Embryonic facial prominence (tissue), 1 donor: ENCODE results near the gene TMEM41A.

Source experiments
- DNase-seq: peaks from one replicate; pipeline ENCODE4 v3.0.0-alpha.2; 2016; ENCODE audit errors: extremely low spot score

The TMEM41A gene

GRCh38 chr3:185498503-185499396 is at the start of gene TMEM41A:
TMEM41A (minus strand) TSS chr3:185499035; CDS start chr3:185498961, 74 bp downstream.
- peak; percentile 82 for DNase-seq

GRCh38 chr3:185540695-185541094 is 41.9 kb upstream of the TMEM41A start:
- DNase-seq: no peak

- no peak for DNase-seq
Measured at GRCh38 chr3:185539934-185540333, 41.1 kb upstream of the TMEM41A start.

DNA sequence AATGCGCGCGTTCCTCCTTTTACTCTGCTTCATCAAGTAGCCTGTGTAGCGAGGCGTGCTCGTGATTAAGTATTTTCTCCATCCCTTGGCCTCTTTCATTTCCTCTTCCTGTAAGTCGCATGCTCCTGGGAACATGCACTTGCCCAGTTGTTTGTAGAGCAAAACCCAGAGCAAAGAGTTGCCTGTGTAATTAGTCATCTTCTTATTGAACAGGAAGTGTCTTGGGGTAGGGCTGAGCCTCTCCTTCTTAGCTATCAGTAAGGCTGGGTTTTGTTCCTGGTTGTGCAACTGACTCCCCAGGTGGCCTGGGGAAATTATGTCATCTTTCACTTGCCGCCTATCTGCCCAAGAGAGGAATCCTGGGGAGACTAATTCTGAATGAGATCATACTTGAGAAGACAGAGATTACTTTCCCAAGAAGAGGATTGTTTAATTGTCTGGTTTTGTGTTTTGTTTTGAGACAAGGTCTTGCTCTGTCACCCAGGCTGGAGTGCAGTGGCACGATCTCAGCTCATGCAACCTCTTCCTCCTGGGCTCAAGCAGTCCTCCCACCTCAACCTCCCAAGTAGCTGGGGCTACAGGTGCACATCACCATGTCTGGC is 38.6 kb upstream of the TMEM41A start:
- DNase-seq: no peak

- no peak for DNase-seq
Measured at GRCh38 chr3:185534511-185534910, 35.7 kb upstream of the TMEM41A start.

DNA sequence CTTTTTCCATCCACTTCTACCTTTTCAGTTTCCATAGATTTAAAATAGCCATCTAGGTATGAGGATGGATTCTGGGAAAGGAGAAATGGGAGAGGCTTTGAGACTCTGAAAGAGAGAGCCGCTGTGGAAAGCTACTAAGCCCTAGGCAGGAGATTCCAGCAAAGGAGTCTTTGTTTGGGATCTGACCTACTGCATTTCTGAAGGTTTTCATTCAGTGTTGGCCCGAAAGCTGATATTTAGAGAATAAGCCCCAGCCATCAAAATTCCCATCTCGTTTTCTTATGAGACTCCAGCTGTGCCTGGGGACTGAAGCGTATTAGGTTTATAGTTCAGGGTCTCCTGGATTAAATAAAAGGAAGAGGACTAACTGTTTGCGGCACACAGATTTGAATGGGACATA is 34.1 kb upstream of the TMEM41A start:
- no peak for DNase-seq

DNA sequence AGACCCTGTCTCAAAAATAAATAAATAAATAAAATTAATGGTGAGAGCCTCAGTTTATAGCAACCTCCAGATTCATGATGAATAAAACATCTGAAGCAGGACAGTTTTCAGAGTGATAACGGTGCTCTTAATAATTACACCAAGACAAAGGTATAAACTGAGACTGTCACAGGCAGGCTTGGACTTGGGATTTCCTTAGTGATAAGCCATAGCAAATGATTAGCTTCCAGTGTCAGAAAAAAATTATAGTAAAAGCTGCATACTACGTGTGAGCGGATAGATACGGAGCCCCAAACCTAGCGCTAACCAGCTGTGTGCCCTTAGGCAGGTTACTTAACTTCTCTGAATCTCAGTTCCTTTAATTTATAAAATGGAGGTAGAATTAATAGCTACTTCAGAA is 32.0 kb upstream of the TMEM41A start:
- DNase-seq: no peak

GRCh38 chr3:185528532-185528931 is 29.7 kb upstream of the TMEM41A start:
- DNase-seq: no peak

DNA sequence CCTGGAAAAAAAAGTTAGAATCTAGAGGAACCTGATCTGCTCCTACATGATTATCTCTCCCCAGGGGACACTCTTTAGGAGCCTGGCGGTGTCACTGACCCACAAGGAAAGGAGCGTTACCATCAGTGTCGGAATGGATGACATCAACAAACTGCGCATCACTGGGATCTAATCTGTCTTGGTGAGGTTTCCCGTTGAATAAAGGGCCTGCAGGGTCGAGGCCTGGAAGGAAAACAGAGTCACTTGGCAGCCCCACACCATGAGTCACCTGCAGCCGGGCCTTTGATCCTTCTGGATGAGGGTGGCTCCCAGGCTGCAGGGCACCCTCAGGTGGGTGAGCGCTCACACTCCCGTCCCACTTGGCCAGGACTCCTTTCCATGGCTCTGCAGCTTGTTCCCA is 28.5 kb upstream of the TMEM41A start:
- no peak for DNase-seq

DNA sequence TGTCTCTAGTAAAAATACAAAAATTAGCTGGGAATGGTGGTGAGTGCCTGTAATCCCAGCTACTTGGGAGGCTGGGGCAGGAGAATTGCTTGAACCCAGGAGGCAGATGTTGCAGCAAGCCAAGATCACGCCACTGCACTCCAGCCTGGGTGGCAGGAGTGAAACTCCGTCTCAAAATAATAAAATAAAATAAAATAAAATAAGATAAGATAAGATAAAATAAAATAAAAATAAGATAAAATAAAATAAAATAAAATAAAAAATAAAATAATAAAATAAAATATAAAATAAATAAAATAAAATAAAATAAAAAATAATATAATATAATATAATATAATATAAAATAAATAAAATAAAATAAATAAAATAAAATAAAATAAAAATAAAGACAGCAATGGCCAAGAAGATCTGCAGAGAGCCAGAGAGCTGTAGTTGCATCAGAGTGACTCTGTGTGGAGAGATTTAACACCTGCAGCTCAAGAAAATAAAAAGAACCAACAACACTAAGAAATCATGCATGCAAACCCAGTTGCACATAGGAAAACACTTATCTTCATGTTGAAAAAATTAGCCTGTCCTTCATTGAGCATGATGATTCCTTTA is 27.6 kb upstream of the TMEM41A start:
- DNase-seq: no peak

DNA sequence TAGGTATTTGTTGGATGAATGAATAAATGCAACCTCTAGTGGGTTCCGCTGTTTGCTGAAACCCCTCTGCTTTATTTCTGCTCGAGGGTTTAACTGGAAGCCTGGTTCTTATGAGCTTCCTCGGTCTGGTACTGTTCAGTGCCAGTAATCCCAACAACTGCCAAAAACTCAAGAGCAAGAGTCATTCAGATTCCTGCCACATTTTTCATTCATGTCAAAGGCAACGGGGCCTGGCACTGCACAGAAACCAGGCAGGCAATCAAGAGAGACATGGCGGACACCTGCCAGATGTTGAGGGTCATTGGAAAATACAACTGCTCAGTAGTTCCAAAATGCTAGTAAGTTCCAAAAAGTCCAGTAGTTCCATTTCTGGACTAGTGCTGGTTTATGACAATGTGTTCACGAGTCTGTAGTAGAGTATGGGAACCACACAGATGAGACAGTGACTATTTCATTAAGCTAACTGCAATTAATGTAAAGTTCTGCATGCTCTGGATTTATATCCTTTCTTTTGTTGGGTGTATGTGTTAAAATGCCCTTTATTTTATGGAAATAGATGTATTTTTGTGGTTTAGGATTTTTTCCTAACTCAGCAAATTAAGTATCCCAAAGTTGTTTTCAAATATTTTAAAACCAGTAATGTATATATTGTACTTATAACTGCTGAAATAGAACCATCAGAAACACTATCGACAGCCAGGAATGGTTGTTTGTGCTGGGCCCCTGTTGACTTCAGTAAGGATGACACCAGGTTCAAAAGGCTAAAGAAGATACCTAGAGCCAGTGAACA is 22.7 kb upstream of the TMEM41A start:
- no peak for DNase-seq

DNA sequence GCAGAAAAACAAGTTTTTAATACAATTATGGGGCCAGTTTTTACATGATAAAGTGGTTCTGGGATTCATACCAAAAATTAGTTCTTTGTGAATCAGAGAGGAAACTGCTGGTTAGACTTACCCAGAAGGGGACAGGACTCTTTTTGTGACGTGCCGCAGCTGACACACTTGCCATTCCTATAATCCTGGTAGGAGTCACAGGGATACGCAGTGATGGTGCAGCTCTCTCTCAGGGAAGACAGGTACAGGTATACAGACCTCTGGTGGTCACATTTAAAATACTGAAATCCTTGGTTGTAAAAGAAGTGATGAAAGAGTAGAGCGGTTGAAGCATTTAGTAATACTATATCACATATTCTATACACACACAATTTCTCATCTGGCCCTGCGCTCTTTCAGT is 20.2 kb upstream of the TMEM41A start:
- DNase-seq: no peak

DNA sequence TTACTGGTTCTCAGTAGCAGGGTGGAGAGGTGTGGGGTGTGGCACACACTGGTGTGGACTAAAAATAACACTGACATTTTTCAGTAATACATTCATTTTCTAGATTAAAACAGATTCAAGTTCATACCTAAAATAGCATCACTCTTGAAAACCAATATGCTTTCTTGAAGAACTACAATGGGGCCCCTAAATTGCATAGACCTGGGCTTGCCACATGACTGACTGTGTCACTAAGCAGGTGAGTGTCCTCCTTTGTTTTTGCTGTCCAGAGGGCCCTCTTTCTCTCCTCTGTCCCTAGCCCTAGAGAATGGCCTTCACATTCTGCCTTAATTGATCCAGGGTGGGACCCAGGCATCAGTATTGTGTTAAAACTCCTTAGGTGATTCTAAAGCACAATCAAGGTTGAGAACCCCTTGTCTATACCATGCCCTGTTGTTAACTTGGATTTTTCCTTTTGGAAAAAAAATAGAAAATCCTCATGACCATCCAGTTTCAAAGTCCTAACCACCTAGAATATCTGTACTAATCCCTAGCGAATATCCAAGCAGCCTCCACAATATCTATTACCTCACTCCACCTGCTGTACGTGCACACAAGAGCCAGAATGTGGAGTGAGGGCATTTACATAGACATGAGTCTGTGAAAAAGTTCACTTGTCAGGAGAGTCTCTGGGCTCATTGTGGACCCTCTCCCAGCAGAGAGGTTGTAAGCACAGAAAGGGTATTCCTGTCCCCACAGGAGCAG is 18.7 kb upstream of the TMEM41A start:
- DNase-seq: no peak

DNA sequence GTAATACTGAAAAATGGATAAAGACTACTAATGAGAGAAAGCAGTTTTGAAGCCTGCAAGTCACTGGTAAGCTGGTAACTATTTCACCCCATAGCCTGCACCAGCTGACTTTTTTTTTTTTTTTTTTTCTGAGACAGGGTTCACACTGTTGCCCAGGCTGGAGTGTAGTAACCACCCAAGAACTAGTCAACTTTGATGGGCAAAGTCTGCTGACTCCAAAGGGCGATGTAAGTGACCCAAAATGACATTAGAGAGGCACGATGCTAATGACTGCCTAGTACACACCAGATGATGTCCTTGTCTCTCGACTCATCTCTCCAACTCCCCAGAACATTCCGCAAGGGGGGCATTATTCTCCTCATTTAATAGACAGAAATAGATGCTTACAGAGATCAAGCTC is 12.9 kb upstream of the TMEM41A start:
- DNase-seq: no peak

DNA sequence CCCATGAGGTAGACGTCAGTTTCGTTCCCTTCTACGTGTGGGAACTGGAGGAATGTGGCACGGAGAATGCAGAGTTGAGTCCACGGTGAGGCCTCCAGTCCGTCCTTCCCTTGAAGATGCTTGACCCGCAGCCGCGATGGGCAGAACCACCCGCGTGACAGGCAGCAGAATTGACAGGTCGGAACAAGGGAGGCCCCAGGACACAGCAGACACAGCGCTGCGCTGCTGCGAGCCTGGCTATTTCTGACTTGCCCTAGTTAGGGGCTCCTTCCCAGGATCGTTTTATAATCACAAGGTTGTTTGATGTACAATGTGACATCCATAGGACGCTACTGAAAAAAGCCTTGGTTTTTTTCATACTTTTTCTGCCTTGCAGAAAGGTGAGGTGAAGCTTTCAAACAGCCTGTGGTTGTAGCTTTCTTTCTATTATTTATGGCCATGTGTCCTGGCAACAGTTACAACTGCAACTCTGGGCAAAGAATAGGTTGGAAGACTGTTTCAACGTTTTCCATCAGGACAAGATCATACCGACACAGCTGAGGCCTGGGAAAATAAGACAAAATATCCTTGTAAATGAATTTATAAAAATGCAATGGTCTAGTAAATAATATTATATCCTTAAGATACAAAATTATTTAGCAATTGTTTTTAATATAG is 9.6 kb upstream of the TMEM41A start:
- DNase-seq: no peak

DNA sequence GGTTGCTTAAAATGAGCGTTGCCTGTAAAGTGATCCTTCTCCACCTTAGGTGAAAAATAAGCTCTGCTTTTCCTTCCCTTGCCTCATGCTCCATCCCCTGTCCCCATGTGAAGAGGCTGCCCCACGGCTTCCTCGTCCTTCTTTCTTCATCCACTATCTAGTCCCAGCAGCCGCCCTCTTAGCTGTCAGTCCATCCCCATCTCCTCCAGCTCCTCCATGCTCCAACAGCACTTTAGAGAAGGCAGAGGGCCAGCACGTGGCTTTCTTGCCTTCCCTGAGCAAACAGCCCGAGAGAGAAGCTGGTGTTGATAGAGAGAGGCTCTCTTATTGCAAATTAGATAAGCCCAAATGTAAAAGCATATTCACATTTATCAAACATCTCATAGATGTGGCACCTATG is 9.0 kb upstream of the TMEM41A start:
- DNase-seq: no peak

GRCh38 chr3:185504636-185505035 is 5.8 kb upstream of the TMEM41A start:
- no peak for DNase-seq

DNA sequence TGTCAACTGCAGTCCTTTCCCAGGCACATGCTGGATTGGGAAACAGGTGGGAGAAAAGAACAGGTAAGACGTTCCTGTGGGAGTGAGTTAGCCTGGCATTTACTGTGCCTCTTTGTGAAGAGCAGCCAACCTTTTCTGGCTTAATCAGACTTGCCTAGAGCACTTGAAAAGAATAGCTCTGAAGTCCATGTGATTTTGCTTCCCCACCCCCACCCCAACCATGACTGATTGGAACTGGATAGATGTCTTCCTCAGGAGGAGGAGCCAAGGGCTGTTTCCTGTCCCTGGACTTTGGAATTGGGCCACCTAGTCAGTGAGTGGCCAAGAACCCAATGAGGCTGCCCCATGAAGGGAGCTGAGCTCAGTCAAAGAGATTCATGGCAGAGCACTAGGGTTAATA is 4.7 kb upstream of the TMEM41A start:
- no peak for DNase-seq

DNA sequence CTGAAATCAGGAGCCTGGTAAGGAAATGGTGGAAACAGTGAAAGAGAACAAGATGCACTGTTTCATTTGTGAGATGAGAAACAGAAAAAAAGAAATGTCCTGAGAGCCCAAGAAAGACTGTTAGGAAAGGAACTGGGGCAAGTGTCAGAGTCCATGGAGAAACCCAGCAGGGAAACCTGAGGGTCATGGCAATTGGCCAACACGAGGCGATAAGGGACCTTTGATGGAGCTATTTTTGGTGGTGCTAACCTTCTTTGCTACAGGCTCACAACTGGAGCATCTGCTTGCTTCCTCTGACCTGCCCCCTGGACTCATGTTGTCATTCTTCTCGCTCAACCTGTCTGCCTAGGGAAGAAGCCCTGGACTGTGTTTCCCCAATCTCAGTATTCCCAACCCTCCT is 4.2 kb upstream of the TMEM41A start:
- no peak for DNase-seq

GRCh38 chr3:185490241-185490640 is 8.6 kb downstream of the TMEM41A start:
- no peak for DNase-seq

- no peak for DNase-seq
Measured at GRCh38 chr3:185489462-185489861, 9.4 kb downstream of the TMEM41A start.
